GM18907 (cell line): ENCODE measurements around the gene RNF17.

Experiments used
- ATAC-seq: cut with Tn5 transposase; IDR thresholded peaks from one replicate; pipeline ENCODE4 v1.9.1; 2021; ENCODE audit warnings: mild to moderate bottlenecking, moderate library complexity; ENCODE audit not compliant: unreplicated experiment

The RNF17 gene

GRCh38 chr13:24851546-24851945 lies 87.6 kb downstream of the RNF17 start:
- no peak for ATAC-seq

DNA sequence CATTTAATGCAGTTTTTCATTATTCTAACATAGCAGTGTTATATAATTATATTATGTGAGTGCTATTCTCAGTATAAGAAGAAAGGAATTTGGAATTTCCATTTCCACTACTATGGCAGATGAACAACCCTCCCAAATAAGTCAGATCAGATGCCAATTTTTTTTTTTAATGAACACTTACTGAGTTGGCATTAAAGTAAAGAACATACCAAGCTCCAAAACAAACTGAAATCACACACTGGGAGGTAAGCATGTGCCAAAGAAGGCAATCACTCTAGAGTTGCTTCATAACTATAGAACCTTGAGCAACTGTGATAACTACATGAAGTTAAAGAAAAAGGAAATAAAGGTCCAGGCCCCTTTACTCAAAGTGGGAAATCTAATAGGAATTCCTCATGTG lies 90.3 kb downstream of the RNF17 start:
- ATAC-seq = no peak

DNA sequence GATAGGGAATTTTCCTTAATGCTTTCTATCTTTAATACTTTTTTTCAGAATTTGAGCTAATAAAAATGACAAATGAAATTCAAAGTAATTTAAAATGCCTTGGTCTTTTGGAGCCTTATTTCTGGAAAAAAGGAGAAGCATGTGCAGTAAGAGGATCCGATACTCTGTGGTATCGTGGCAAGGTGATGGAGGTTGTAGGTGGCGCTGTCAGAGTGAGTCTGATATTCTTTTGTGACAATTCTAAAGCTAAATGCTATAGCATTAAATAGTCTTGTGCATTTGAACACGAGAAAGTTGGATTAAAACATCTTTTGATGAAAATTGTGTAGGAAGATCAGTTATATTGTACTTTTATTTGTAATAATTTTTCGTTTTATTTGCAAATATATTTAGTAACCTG lies 95.0 kb downstream of the RNF17 start:
- no peak for ATAC-seq

DNA sequence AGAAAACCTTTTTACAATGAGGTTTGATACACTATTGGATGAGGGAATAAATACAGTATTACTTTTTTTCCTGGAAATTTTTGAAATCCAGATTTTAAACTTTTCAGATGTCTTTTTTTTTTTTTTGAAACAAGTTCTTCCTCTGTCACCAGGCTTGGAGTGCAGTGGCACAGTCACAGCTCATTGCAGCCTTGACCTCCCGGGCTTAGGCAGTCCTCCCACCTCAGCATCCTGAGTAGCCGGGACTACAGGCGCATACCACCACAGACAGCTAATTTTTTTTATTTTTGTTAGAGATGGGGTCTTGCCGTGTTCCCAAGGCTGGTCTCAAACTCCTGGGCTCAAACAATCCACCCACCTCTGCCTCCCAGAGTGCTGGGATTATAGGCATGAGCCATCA lies 96.8 kb downstream of the RNF17 start:
- no peak for ATAC-seq

DNA sequence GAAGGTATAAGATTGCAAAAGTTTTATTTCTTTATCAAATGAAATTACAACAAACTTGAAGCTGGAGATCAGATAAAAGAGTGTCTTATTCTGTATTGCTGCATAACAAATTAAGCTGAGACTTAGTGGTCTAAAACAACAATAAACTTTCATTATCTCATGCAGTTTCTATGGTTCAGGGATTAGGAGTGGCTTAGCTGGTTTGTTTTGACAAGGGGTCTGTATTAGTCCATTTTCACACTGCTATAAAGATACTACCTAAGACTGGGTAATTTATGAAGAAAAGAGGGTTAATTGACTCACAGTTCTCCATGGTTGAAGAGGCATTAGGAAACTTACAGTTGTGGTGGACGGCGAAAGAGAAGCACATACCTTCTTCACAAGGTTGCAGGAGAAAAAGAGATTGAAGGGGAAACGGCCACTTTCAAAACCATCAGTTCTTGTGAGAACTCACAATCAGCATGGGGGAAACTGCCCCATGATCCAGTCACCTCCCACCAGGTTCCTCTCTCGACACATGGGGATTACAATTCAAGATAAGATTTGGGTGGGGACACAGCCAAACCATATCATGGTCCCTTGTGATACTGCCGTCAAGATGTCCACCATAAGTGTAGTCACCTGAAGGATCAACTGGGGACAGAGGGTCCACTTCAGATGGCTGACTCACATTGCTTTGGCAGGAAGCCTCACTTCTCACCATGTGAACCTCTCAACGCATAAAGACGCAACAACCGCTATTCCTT lies 97.8 kb downstream of the RNF17 start:
- no peak for ATAC-seq

DNA sequence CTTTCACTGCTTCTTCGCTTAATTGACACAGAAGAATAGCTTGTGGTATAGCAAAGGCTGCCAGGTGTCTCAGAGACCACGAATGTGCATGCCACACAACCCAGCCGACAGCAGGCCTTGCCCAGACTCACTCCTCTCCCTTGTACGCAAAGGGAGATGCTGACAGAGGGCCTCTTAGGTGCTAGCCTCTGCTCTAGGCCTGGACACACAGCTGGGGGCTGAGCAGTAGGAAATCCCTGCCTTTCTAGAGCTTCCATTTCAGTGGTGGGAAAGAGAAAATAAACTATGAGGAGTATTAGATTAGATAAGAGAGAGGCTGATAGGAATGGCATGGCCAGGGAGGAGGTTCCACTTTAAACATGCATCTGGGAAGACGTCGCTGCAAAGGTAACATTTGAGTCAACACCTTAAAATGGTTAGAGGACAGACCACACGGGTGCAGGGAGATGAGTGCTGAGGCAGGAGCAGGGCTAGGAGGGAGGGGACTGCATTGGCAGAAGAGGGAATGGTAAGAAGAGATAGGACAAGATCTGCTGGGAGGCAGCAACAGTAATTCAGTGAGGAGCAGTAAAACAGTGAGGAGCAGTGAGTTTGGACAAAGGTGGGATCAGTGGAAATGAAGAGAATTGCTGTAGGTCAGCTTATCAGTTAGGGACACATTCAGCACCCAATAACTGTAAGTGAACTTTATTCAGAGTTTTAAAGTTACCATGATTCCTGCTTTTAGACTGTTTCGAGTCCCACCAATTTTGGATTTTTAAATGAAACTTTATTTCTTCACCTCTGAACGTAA lies 100.0 kb downstream of the RNF17 start:
- ATAC-seq = no peak

DNA sequence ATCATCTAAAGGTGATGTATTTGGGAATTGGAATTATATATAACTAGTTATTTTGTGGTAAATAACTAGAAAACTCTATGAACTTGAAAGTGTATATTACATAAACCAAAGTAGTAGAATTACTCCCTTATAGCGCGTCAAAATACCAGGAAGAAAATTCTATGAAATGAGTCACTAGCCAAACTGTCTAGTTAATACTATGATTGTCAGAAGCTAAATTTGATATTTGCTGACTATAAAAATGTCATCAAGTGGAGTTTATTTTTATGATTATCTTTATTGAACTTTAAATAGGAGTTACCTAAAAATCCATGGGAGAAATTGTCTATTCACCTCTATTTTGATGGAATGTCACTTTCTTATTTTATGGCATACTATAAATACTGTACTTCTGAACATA lies 100.6 kb downstream of the RNF17 start:
- no peak for ATAC-seq

DNA sequence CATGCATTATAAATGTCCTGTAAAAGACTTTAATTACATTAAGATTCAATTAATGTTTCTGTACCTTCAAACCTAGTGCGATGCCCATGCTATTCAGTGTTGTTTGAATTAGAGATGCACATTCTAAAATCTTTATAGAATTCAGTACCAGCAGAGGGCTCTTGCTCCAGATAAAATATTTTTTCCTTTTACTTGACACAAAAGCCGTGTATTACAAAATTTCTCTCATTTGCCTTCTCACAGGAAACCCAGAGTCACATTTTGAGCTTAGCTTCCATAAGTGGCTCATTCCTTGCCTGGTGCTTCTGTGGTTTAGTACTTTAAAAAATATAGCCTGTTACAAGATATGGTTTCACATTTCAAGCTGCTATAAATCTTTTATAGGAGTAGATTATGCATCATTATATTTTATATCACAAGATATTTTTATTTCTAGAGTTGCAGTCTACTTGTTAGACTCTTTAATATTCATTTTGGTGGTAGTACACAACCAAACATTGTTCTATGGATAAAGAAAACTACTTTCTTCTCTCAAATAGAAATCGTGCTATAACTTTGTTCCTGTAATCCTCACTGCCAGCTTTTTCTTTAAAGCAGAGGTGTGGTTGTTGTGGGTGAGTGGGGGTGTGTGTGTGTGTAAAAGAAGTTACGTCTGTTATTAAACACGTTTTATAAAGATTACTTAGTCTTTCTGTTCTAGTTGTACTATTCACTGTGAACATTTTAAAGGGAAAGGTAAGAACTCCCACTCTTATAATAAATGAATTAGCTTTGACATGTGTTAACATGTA lies 101.4 kb downstream of the RNF17 start:
- no peak for ATAC-seq

DNA sequence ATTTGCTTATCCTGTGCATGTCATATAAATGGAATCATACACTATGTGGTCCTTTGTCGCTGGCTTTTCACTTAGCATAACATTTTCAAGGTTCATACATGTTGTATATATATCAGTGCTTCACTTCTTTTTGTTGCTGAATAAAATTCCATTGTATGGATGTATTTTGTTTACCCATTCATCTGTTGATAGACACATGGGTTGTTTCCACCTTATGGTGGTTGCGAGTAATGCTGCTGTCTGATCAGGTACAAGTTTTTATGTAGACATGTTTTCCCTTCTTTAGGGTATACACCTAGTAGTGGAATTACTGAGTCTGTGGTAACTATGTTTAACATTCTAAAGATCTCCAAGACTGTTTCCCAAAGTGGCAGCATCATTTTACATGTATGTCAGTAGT lies 102.5 kb downstream of the RNF17 start:
- ATAC-seq = no peak

DNA sequence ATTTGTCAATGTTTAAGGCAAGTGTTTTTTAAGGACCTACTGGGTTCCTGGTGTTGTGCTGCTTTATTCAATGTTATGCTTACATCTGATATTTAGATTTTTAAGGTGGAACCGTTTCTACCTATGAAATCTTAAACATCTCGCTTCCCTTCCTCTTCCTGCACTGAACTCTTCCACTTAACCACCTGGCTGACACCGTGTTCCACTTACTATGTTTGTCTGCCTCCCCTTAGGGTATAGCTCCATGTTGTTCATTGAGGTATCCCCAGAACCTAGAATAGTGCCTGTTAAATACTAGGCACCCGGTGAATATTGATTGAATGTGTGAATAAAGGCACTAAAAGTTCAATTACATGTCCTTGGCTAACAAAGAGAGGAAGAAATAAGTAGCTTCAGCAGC lies 104.9 kb downstream of the RNF17 start:
- ATAC-seq = no peak

GRCh38 chr13:24870380-24870760 lies 106.4 kb downstream of the RNF17 start:
- no peak for ATAC-seq

DNA sequence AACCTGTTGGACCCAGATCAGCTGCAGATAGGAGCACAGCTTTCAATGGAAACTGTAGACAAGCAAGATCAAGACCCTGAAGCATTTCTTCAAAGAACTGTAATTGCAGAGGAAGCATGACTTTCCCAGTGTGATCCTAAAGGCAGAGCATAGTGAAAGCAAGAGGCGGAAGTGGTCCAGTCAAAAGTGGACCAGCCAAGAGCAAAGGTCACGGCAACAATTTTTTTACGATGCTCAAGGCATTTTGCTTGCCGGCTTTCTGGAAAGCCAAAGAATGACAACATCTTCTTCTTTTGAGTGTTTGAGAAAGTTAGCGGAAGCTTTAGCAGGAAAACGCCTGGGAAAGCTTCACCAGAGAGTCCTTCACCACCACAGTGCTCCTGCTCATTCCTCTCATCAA lies 111.6 kb downstream of the RNF17 start:
- ATAC-seq = no peak

DNA sequence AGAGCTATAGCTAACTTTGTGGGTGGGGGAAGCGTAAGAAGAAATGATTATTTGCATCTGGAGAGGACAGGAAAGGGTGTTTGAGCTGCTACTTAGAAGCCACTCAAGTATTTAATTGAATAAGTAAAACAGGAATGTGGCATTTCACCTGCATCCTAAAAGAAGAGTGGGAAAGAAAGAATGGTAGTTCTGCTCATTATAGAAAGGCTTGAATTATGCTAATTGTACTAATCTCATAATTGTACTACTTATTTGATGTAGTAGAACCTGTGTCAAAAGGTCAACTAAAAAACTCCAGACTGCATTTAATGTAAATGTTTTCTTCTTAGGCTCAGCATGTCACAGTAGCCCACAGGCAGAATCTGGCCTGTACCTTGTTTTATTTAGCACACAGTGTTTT lies 113.6 kb downstream of the RNF17 start:
- no peak for ATAC-seq

DNA sequence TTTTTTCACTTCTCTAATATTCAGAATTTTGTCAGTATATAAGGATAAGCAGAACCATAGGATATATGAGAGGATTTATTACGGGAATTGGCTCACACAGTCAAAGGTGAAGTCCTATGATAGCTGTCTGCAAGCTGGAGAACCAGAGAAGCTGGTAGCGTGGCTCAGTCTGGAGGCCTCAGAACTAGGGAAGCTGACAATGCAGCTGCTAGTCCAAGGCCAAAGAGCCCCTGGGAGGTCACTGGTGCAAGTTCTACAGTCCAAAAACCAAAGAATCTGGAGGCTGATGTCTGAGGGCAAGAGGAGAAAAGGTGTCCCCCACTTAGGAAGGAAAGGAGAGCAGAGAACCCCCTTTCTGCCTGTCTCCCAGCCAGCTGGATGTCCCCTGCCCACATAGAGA lies 114.4 kb downstream of the RNF17 start:
- no peak for ATAC-seq

- ATAC-seq = no peak
These were observed 118.7 kb downstream of the RNF17 start for GRCh38 chr13:24882665-24883064.

- ATAC-seq = peak; percentile 71
These were observed 123.8 kb downstream of the RNF17 start for GRCh38 chr13:24887759-24888158.

- ATAC-seq = peak; percentile 63
These were observed 124.4 kb downstream of the RNF17 start for GRCh38 chr13:24888291-24888931.

- no peak for ATAC-seq
These were observed 126.3 kb downstream of the RNF17 start for GRCh38 chr13:24890256-24890655.

DNA sequence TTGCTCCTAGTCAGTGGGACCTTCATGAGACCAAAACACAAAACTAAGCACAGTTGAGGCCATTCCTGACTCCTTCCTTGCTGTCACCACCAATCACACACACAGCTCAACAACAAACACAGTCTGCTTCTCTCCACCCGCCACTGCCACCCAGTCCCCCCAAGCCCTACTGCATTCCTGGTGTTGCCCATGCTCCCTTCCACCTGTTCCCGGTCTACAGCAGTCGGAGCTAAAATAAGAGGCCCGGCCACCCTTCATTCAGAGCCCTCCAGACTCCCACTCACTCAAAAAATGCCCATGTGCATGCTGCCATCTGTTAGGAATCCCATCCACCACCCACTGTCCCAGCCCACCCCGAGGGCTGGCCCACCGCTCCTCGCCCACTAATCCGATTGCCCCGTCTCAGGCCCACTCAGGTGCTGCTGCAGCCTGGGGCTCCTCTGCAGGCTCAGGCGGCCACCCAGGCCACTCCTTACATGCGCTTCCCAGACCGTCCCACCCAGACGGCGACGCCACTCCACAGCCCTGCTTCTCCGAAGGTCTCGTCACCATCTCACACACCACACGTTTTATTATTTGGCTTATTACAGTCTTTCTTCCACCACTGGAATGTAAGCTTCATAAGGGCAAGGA lies 127.6 kb downstream of the RNF17 start:
- no peak for ATAC-seq

DNA sequence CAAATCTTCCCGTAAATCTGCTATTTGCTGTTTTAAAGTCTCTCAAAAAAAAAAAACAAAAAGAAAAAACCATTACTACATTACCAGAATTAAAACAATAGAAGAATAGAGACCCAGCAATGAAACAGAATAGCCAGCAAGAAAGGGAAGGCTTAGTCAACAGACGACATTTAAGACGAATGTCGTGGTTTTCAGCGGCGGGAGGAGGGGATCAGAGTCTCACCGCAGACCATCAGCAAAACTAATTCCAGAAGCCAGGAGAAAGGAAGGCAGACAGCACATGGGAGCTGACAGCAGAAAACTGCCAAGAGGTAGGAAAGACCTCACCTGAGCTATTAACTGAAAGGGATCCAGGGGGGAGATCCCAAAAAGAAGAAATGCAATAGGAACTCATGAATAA lies 128.9 kb downstream of the RNF17 start:
- no peak for ATAC-seq

GRCh38 chr13:24893863-24894262 lies 129.9 kb downstream of the RNF17 start:
- ATAC-seq = no peak
